ENCODE data around the gene AGPS. TPM values are rescaled to one million over a fixed set of nuclear protein-coding genes. Genes with fewer than 3 reads are reported as not detected.
A peak's percentile ranks its signal among the peaks of the same experiment; 100 is the strongest.

The AGPS gene
- total and polyA plus RNA-seq, 2 of the 13 experiments (the other 11 are each of a cell fraction or from before 2014, with no cell fraction given), result 39.4 to 99.0 TPM

DNA sequence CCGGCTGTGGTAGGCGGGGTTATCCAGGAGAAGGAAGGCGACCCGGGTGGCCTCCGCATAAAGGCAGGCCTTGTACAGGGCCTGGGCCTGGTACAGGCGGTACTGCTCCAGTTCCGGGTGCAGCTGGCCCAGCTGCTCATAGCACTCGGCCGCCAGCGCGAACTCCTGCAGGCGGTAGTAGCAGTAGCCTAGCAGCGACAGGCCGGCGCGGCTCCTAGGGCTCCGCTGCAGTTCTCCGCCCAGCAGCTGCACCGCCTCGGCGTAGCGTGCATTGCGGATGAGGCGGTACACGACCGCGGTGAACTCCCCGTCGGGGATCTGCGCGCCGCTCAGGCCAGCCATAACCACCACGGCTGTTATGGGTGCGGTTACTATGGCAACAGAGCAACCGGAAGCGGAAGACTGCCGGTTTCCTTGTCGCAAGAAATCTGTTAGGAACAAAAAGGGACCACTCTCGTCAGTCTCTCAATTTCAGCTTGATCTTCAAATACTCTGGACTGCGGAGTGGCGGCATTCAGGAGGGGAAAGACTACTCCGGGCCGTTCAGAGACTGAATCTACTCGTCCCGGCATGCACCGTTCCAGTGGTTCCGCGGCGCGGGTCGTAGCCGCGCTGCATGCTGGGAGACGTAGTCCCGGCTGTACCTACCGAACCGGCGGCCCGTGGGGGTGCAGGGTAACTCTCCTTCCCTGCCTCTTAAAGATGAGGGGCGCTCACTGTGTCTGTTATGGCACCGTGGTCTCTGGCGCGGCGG is 160.0 kb downstream of the AGPS start (continued):
- no peak for TF ChIP-seq ZBTB49 (CRISPR knock-in tag; IDR thresholded peaks at IDR 0.05; ENCODE audit: borderline replicate concordance)
- TF ChIP-seq CSRNP2 (CRISPR knock-in tag; conservative IDR thresholded peaks at IDR 0.05; ENCODE audit: low read depth), result no peak
- TF ChIP-seq ZNF143 (CRISPR knock-in tag; IDR thresholded peaks at IDR 0.05), result peak; percentile 97
- TF ChIP-seq GATAD1 (CRISPR knock-in tag; IDR thresholded peaks at IDR 0.05), result peak; percentile 85
- peak; percentile 75; the same call in 1 of the 2 replicates for TF ChIP-seq MIER3 (CRISPR knock-in tag; IDR thresholded peaks at IDR 0.05; ENCODE audit: borderline replicate concordance)

DNA sequence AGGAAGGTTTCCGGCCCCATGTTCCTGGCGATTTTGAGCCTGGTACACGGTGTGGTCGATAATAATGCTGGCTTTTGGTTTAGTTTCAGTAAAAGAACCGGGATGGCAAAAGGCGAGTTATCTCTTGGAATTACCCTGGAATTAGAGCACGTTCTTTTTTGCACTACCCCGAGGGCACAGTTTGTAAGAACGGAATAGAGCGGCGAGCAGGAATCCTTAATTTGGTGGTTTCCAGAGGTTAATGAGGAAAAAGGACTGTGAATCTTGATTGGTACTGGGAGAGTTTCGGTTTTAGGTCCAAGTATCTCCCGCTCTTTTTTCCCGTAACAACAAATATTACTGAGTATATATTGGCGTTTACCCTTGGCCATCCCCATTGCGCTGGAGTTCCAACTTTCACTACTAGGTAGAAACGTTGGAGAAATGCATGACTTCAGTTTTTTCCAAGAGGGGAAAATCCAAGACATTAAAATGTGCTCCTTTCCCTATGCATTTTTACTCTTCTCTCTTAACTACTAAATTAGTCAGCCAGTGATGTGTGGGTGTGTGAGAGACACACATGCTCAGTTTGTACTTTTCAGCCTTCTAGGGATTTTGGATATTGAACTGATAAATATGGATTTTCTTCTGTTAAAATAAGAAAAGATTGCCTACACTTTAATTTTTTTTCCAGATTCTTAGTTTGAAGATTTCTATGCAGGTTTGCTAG is 160.8 kb downstream of the AGPS start:
- in situ Hi-C loops (cut with HindIII; ENCODE audit: extremely low pct_ligation_motif_present, low pct_unique_long_range_greater_than_20kb) (no loop called here), intact Hi-C loops (cut with micrococcal nuclease; ENCODE audit: unreplicated experiment) (loop anchor here (1.0 kb wide), 1 partner anchor 51 kb away; no protein-coding TSS in a partner anchor)
- H3K9me3 ChIP-seq (ENCODE audit: low read length), result no peaks in the 10 kb centered on the region
- no peak for DNase-seq (ENCODE audit: low spot score)
- H3K79me2 ChIP-seq (ENCODE audit: insufficient read depth, low read length), result no peaks in the 10 kb centered on the region
- no peaks in the 10 kb centered on the region; a peak in 1 of 5 replicates for H3K27me3 ChIP-seq (ENCODE audit: control insufficient read depth in 1 of 2, insufficient read depth in 2 of 2, low read length in 2 of 2)
- peaks cover 15% of the 10 kb centered on the region for H3K4me1 ChIP-seq (ENCODE audit: insufficient read depth, low read length)
- POLR2A ChIA-PET, result no interaction called here
- TSS peak; percentile 55 for BruUV-seq (replicated peaks)
- no peaks in the 10 kb centered on the region for H4K20me1 ChIP-seq (ENCODE audit: insufficient read depth, low read length)
- no peaks in the 10 kb centered on the region for H3K36me3 ChIP-seq (replicated peaks in 1 of 2; ENCODE audit: control insufficient read depth in 1 of 2, insufficient read depth in 2 of 2, low read length in 2 of 2)
- H3K4me3 ChIP-seq (replicated peaks in 1 of 3; ENCODE audit: insufficient read depth in 1 of 3, low read depth in 2 of 3, low read length in 3 of 3), result peak overlapping the region; percentile 76 to 92 (median 82)
- under 1% methylated on average over 16 of the region's 17 CpGs for WGBS (ENCODE audit: low lambda C conversion rate)
- peak overlapping the region; percentile 84 for H3K4me2 ChIP-seq (ENCODE audit: low read depth, low read length)
- CTCF ChIA-PET (ENCODE audit: low intra/inter-chr PET ratio, low total read pairs), result interaction anchor here (1.2 kb wide), 1 partner anchor 51 kb away, joined by 3 read pairs; no protein-coding TSS in a partner anchor
- peak; percentile 5 for ATAC-seq
- FAIRE-seq, result peak; percentile 36
- H3K27ac ChIP-seq (ENCODE audit: extremely low read length, insufficient read depth, low read length), result peak overlapping the region; percentile 93
- H3K9ac ChIP-seq (ENCODE audit: insufficient read depth, low read depth, low read length), result peak overlapping the region; percentile 97
- H2AFZ ChIP-seq (ENCODE audit: low read length), result peak overlapping the region; percentile 97
- TF ChIP-seq BCL6 (CRISPR knock-in tag; IDR thresholded peaks at IDR 0.05) (peak; percentile 34; the same call in 1 of the 2 replicates), AKAP8 (CRISPR knock-in tag; IDR thresholded peaks at IDR 0.05) (0 out of 2 replicates have a peak, but pooled peaks have one; percentile 2), THAP11 (CRISPR knock-in tag; IDR thresholded peaks at IDR 0.05) (peak; percentile 0; the same call in 1 of the 2 replicates), ARNTL (CRISPR knock-in tag; IDR thresholded peaks at IDR 0.05) (0 out of 2 replicates have a peak, but pooled peaks have one; percentile 7), TGIF2 (CRISPR knock-in tag; IDR thresholded peaks at IDR 0.05) (no peak), SMAD3 (CRISPR knock-in tag; IDR thresholded peaks at IDR 0.05) (peak; percentile 14; the same call in 1 of the 2 replicates), ZNF572 (CRISPR knock-in tag; IDR thresholded peaks at IDR 0.05) (0 out of 2 replicates have a peak, but pooled peaks have one; percentile 6), ZFP1 (CRISPR knock-in tag; IDR thresholded peaks at IDR 0.05) (0 out of 2 replicates have a peak, but pooled peaks have one; percentile 5)
- TF ChIP-seq, protein P1, sequence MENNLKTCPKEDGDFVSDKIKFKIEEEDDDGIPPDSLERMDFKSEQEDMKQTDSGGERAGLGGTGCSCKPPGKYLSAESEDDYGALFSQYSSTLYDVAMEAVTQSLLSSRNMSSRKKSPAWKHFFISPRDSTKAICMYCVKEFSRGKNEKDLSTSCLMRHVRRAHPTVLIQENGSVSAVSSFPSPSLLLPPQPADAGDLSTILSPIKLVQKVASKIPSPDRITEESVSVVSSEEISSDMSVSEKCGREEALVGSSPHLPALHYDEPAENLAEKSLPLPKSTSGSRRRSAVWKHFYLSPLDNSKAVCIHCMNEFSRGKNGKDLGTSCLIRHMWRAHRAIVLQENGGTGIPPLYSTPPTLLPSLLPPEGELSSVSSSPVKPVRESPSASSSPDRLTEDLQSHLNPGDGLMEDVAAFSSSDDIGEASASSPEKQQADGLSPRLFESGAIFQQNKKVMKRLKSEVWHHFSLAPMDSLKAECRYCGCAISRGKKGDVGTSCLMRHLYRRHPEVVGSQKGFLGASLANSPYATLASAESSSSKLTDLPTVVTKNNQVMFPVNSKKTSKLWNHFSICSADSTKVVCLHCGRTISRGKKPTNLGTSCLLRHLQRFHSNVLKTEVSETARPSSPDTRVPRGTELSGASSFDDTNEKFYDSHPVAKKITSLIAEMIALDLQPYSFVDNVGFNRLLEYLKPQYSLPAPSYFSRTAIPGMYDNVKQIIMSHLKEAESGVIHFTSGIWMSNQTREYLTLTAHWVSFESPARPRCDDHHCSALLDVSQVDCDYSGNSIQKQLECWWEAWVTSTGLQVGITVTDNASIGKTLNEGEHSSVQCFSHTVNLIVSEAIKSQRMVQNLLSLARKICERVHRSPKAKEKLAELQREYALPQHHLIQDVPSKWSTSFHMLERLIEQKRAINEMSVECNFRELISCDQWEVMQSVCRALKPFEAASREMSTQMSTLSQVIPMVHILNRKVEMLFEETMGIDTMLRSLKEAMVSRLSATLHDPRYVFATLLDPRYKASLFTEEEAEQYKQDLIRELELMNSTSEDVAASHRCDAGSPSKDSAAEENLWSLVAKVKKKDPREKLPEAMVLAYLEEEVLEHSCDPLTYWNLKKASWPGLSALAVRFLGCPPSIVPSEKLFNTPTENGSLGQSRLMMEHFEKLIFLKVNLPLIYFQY (CRISPR knock-in tag; IDR thresholded peaks at IDR 0.05; ENCODE audit: borderline replicate concordance), result 0 out of 2 replicates have a peak, but pooled peaks have one; percentile 3
